ENCODE measurements around the gene FHIT.

DNA sequence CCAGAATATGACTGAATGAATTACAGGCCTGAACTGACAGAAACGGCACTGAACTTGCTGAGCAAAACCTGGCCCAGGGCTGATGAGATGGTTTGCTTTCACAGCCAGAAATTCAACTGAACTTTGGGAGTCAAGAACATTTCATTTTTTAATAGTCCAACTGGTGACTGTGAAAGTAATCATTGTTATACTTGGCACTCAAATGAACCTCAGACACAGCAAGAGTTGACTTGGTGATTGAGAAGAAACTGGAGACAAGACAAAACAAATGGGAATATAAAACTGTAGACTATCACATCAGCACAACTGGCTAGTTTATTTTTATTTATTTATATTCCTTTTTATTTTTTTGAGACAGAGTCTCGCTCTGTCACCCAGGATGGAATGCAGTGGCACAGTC, 1342.6 kb downstream of the FHIT start:
- TF ChIP-seq EZH2 (IDR thresholded peaks at IDR 0.05; ENCODE audit: insufficient read depth, poor library complexity, severe bottlenecking) (no peak), EZH2phosphoT487 (IDR thresholded peaks at IDR 0.05; ENCODE audit: insufficient read depth, low read depth) (no peak)

Measured in GM23248 (cell line).